Esophagus mucosa (tissue), 1 donor: ENCODE measurements around the gene TNFAIP1. TPM values are rescaled to one million over a fixed set of nuclear protein-coding genes. Genes with fewer than 3 reads are reported as not detected.
"Not testable (repeated sequence)": the region's sequence is repeated elsewhere in the genome, so short reads cannot be mapped to it uniquely, and the experiment has no call there.

Experiments used
- ATAC-seq: fragments of 200-7000 bp; cut with Tn5 transposase; one replicate; pipeline ENCODE4 v1.9.1; 2020
- total RNA-seq: library from RNA; stranded (reverse); gene quantifications from one replicate; pipeline ENCODE4 v1.2.4, GENCODE V29; 2023
- donor health status: DM: yes; HTN: yes; CAD: no.

Gene TNFAIP1
- total RNA-seq, 1 donor from 2014 or later: 55.8 TPM

DNA sequence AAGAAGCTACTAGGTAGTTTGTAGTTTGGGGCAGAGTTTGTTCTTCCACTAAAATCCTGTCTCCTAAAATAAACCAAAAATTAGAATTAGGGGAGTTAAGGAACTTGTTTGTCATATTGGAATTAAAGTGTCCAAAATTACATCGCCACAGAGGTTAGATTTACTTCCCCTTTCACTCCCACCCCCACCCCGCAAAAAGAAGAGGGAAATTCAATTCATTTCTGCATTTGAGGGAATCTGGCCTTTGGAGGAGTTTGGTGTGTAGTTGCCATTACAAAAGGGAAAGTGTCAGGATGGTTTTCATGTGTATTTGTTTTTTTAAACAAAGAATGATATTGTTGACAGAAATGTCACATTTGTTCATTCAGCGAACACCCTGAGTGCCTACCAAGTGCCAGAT lies 10.8 kb upstream of the TNFAIP1 start:
- ATAC-seq: no peak

GRCh38 chr17:28325211-28325610 lies 10.3 kb upstream of the TNFAIP1 start:
- no peak for ATAC-seq

GRCh38 chr17:28326114-28326513 lies 9.4 kb upstream of the TNFAIP1 start:
- ATAC-seq: peak; percentile 61

DNA sequence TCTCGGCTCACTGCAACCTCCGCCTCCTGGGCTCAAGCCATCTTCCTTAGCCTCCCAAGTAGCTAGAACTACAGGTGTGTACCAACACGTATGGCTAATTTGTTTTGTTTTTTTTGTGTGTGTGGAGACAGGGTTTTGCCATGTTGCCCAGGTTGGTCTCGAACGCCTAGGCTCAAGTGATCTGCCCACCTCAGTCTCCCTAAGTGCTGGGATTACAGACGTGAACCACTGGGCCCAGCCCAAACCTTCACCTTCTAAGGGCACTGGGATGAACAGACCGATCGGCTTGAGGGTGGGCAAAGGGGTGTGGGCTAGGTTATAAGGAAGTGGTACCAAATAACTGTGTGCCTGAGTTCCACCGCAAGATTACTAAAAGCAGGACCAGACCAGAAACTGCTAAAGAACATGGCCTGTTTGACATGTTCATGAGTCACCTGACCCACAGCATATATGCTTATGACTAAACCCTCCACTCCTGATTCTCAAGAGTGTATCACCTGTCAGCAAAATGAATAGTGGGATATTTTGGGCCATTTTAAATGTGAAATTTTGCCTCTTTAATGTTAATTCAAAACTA lies 8.4 kb upstream of the TNFAIP1 start:
- ATAC-seq: peak; percentile 77

GRCh38 chr17:28327709-28328108 lies 7.9 kb upstream of the TNFAIP1 start:
- no peak for ATAC-seq

- no peak for ATAC-seq
These were observed 7.2 kb upstream of the TNFAIP1 start for GRCh38 chr17:28328325-28328724.

DNA sequence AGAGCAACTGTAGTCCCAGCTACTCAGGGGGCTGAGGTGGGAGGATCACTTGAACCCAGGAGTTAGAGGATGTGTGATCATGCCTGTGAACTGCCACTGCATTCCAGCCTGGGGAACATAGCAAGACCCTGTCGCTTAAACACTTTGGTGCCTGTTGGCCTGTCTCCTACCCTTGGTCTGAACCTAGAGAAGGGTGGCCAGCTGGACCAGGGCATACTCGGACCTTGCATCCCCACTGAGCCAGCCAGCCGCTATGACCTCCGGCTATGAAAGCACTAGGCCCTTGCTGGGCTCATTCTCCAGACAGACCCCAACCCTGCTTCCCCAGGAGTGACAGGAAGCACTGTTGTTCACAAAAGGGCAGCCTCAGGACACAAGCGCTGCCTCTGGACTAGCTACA lies 4.9 kb upstream of the TNFAIP1 start:
- no peak for ATAC-seq

DNA sequence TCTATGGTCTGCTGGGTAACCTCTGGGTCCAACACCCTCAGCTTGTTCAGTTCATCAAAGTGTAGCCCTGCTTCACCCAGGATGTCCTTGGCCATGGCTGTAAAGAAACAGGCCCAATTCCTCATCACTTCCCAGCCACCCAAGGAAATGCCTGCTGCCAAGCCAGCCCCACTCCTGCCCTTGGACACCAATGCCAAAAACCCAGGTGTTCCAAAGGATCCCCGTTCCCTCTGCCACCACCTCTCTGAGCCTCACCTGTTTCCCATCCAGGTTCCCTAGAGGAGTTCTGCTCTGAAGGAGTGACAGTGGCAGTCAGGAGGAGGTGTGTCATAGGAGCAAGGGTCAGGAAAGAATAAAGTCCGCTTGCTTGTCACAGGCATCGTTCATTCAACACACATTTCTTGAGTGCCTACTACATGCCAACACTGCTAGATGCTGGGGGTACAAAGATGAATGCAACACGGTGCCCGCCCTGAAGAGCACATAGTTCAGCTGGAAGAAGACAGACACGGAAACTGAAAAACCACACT lies 3.6 kb upstream of the TNFAIP1 start:
- no peak for ATAC-seq

DNA sequence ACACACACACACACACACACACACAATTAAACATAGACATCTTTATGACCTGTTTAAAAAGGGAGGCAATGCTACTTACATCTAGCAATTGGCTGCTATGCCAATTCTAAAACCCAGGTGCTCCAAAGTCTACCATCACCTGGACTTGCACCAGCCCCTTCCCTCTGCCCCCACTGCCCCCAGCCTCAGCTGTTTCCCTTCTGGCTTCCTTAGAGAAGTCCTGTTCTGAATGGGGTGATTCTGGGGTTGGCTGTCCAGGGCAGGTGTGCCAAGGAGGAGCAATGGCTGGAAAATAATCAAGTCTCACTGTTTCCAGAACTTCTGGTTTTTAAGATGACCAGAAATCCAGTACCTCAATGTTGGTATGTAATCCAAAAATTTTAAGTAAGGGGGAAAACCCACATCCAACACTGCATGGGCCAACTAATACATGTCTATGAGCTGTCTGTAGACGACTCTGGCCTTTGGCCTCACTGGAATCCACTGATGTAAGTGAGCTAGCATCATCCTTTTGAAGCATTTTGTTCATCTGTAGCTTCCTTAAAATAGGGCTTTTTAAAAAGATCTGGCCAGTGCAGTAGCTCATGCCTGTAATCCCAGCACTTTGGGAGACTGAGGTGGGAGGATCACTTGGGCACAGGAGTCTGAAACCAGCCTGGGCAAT lies 2.3 kb upstream of the TNFAIP1 start:
- no peak for ATAC-seq

GRCh38 chr17:28334171-28334570 lies 1.4 kb upstream of the TNFAIP1 start:
- no peak for ATAC-seq

GRCh38 chr17:28334666-28335200 lies 828 bp upstream of the TNFAIP1 start:
- no peak for ATAC-seq

- peak; percentile 59 for ATAC-seq
These were observed 654 bp downstream of the TNFAIP1 start for GRCh38 chr17:28335959-28336871.

DNA sequence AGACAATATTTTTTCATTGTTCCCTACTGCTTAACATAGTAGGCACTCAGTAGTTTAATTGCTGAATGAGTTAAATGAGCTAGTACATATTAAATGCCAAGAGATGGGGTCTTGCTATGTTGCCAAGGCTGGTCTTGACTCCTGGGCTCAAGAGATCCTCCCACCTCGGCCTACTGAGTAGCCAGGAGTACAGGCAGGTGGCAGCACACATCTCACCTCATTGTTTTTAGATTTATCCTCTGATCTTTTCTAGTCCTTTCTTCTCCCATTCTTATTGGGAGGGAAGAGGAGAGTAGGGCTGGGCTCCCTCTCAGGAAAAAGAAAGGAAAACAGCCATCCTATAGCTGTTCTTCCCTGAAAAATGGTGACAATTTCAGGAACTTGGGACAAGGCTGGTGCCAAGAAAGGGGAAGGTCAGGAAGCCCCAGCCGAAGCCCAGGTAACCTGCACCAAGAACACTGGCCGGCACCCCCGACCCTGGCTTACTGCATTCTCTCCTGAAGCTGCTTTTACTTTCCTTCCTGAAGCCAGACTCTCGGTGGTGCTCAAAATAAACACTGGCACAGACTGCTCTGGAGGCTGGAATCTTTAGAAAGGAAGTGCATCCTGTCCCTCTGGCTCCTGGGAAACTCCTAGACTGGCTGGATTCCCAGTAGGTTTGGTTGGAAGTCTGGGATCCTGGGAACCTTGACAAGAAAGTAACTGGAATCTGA lies 2.7 kb downstream of the TNFAIP1 start:
- no peak for ATAC-seq

DNA sequence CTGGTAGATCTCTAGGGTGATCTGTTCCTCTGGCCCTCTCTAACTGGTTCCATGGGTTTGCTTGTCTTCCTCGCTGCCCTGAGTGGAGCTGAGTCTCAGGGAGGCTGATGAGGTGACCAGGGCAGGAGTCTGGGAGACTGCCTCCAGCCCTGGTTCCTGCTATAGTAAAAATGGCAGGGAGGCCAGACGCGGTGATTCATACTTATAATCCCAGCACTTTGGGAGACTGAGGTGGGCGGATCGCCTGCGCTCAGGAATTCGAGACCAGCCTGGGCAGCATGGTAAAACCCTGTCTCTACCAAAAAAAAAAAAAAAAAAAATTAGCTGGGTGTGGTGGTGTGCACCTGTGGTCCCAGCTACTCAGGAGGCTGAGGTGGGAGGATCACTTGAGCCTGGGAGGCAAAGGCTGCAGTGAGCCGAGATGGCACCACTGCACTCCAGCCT lies 3.2 kb downstream of the TNFAIP1 start:
- not testable (repeated sequence) for ATAC-seq

DNA sequence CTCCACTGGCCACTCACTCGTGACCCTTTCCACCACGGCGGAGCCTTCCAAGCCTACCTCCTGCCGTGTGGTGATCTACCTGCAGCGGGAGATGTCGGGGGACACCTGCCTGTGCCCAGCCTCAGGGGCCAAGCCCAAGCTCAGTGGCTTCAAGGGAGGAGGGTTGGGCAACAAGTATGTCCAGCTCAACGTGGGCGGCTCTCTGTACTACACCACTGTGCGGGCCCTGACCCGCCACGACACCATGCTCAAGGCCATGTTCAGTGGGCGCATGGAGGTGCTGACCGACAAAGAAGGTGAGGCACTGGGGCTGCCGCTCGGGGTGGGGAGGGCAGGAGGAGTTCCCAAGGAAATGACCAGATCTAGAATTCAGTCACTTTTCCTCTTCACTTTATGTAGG lies 3.9 kb downstream of the TNFAIP1 start:
- no peak for ATAC-seq

DNA sequence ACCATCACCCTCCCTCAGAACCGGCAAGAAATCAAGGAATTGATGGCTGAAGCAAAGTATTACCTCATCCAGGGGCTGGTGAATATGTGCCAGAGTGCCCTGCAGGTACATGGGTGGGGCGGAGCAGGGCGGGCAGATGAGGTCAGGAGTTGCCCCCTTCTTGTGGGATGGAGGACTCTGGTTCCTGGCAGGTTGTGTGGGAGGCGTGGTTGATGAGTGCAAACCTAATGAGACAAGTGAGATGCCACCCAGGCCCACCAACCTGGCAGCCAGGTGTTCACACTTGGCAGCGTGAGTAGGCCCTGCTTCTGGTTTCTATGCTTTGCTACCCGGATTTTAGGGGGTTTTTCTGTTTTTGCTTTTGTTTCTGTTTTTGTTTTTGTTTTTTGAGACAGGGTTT lies 4.8 kb downstream of the TNFAIP1 start:
- ATAC-seq: no peak

DNA sequence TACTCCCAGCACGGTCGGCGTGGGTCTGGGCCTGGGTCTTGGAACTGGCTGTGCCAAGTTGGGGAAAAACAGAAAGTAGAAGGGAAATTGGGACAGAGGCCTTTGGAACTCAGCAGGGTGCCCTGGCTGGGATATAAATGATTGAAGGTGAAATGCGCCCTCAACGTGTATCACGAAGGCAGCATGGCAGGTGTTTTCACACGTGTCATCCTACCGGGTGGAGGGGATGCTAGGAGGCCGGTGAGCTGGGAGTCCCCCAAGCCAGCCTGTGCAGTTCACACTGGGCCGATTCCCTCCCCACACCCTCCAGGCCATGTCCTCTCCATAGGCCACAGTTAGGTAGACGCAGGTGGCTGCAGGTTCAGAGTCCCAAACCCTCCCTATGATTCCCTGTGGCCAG lies 6.0 kb downstream of the TNFAIP1 start:
- ATAC-seq: no peak

- no peak for ATAC-seq
These were observed 6.8 kb downstream of the TNFAIP1 start for GRCh38 chr17:28342313-28342712.

- ATAC-seq: peak; percentile 67
These were observed 8.0 kb downstream of the TNFAIP1 start for GRCh38 chr17:28343491-28343932.

- peak; percentile 2 for ATAC-seq
These were observed 8.4 kb downstream of the TNFAIP1 start for GRCh38 chr17:28344011-28344410.

GRCh38 chr17:28344435-28344901 lies 8.9 kb downstream of the TNFAIP1 start:
- ATAC-seq: no peak
